NT2/D1 (cell line): ENCODE results near the gene SH3YL1.

Source experiments
- SUZ12 ChIP-seq: IDR thresholded peaks from 2 replicates; pipeline ENCODE4 v1.6.1; 2011; ENCODE audit not compliant: insufficient read length, insufficient read depth; ENCODE audit errors: extremely low read depth
- YY1 ChIP-seq: IDR thresholded peaks from 2 replicates; pipeline ENCODE4 v1.6.1; 2011; ENCODE audit not compliant: insufficient read length, insufficient read depth

- no peak for TF ChIP-seq YY1
- TF ChIP-seq SUZ12 = no peak
Observed at GRCh38 chr2:175161-175786, 88.6 kb downstream of the SH3YL1 start.
